ELR (cell line): ENCODE measurements around the gene SSPN.

Experiments
- DNase-seq: peaks from one replicate; pipeline ENCODE4 v3.0.0-alpha.2; 2015; ENCODE audit warnings: low read depth

SSPN gene

GRCh38 chr12:26195250-26195640 lies at the start of gene SSPN:
TSS of gene SSPN (plus strand) at chr12:26195573. CDS start at chr12:26195673, 100 bp downstream.
- peak; percentile 69 for DNase-seq

DNA sequence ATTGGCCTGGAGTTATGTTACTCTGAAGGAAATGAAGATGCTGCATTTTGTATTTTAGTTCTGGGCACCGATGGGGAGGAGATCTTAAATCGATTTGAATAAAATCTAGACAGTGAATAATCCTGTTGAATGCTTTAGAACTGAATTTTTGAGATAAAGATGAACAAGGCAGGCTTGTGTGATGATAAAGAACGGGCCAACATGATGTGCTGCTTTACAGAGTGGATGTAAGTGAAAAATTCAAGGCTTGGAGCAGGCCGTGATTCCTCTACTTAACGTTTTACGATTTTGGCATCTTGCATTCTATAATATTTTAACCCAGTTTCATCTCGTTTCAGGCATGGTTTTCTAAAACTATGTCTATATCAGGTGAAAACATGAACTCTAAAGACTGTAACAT lies 47.1 kb upstream of the SSPN start:
- DNase-seq: no peak

- DNase-seq: no peak
Measured at GRCh38 chr12:26149968-26150500, 45.3 kb upstream of the SSPN start.

DNA sequence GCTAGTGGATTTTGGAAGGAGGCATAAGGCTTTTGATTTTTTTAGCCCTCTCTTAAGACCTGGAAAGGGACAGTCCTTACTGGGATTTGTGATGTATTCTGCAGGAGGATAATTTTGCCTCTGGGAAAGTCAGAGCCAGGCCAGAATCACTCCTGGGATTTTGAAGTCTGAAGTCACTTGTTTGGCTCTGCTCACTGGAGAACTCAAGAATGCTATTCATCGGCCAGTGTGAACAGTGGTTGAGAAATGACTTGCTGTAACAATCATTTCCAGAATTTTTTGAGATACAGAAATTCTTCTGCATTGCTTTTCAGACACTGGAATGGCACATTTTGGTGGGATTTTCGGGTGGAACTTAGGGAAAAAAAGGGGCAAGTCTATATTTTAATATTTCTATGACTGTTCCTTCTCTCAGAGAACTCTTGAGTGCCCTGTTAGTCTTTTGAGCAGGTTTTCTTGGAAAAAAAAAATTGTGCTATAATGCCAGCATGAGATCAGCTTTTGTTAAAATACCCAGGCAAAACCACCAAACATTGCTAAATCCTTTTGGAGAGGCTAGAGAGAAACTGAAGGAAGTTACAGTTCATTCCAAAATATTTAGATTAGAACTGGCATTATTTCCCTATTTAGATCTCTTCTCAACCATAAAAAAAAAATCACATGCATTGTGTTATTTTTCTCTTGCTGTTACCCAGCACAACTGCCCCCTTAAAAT lies 44.5 kb upstream of the SSPN start:
- DNase-seq: peak; percentile 17

DNA sequence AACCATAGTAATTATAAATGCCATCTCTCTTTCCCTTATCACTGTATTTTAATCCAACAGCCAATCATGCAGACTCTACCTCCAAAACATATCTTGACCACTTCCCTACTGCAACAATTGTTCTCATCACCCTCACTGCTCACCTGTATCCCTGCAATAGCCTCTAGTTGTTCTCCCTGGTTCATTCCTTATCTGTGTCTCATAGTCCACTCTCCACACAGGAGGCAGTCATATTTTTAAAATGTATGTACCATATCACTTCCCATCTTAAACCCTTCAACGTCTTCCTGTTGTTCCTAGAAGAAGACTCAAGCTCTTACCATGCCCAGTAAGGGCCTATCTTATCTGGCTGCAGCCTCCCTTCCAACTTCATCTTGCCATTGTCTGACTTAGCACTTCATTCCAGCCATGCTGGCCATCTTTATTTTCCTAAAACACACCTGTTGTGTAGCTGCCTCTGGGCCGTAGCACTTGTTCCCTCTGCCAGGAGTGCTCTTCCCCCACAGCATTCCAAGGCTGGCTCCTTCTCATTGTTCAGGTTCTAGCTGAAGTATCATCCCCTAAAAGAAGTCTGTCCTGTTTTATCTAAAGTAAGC lies 42.8 kb upstream of the SSPN start:
- DNase-seq: peak; percentile 30

- peak; percentile 98 for DNase-seq
Measured at GRCh38 chr12:26153421-26154154, 41.8 kb upstream of the SSPN start.

- DNase-seq: no peak
Measured at GRCh38 chr12:26156201-26156871, 39.0 kb upstream of the SSPN start.

DNA sequence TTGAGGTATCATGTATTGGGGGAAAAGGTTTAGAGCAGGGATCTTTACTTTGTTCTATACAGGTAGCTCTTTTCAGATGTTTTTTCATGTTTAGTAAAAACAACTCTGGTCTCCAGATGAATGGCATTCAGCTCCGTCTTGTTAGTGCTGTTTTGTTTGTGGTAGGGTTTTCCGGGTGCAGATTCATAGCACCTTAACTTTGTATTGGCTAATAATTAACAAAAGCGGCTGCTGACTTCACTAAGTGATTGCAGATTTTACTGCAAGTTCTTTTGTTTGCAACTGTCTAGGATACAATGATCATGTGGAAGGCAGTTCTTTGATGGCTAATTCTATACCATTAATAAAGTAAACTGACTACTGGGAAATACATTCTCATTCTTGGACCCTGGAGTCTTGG lies 38.4 kb upstream of the SSPN start:
- DNase-seq: no peak

DNA sequence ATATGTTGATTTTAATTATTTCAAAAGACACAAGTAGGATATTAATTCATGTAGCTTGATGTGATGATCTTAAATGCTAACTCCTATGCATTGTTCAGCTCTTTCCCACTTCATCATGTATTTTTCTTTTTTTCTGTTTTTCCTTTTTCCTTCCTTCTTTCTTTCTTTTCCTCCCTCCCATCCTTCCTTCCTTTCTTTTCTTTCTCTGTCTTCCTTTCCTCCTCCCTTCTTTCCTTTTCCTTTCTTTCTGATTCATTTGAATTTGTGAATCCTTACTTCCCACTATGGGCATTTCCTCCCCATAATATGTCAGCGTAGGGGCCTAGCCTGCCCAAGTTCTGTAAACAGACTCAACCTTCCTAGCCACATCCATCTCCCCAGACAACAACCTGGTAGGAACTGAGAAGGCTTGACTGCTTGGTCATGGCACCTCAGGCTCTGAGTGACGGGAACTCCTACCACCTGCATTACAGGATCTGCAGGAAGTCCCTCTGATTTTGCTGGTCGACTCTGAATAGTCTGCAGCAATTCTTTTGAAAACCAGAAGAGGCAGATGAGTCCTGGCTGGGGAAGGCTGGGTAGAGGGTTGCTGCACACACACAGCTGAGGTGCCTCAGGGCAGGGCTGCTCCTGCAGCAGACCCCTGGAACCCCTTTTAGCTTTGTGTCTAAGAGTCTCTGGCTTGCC lies 37.2 kb upstream of the SSPN start:
- no peak for DNase-seq

DNA sequence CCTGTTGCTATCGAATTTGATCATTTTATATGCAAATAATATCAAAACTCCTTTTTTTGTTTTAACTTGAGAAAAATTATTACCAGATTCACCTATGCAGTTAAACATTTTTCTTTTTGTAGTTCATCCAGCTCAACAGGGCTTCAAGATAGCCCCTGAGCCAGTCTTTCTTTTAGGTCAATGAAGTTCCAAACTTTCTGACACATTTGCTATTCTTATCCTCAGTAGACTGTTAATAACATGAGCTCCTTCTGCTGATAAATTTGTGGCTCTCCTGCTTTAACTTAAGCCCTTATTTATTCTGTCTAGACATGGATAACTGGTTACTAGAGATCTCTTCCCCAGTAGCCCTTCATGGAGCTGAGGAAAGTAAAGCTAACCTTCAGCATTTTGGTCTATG lies 33.2 kb upstream of the SSPN start:
- DNase-seq: no peak

GRCh38 chr12:26162905-26163304 lies 32.5 kb upstream of the SSPN start:
- no peak for DNase-seq

GRCh38 chr12:26164118-26164517 lies 31.3 kb upstream of the SSPN start:
- DNase-seq: no peak

- DNase-seq: no peak
Measured at GRCh38 chr12:26172013-26172412, 23.4 kb upstream of the SSPN start.

DNA sequence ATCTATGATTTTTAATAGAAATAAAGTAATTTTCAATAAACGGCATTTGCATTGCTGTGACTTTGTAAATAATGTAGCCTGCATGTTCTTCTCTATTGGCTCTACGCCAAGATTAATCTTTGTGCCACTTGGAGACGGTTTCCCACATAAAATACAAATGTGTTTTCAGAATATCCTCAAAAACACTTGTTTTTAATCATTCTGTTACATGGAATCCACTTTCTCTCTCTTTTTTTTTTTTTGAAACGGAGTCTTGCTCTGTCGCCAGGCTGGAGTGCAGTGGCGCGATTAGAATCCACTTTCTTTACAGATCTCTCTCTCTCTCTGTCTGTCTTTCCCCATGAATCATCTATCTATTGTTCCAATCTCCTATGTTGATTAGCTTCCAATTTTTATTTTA lies 22.8 kb upstream of the SSPN start:
- no peak for DNase-seq

DNA sequence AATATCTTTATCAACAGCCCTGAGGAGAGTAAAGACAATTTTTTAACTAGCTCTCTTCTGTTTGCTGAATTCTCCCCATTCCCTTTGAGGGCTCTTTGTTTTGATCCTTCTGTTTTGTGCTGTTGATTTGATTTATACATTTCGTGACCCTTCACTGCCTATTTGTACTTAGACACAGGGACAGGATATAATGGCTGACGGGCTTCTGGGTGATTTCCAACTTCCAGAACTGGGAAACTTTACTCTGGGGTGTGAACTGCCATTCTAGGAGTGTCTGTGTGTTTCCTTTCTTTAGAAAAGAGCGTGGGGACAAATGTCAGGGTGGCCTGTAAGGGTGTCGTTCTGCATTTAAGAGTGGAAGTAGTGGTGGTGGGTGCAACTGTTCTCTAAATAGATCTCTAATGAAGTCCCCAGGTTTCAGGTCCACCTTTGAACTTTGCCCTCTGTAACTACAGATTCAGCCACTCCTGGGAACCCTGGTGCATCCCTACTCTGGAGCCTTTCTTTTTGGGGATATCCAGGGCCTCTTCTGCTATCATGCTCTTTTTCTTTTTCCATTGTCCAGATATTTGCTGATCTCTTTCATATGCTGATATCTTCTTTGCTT lies 22.3 kb upstream of the SSPN start:
- no peak for DNase-seq

- DNase-seq: no peak
Measured at GRCh38 chr12:26176725-26177124, 18.6 kb upstream of the SSPN start.

DNA sequence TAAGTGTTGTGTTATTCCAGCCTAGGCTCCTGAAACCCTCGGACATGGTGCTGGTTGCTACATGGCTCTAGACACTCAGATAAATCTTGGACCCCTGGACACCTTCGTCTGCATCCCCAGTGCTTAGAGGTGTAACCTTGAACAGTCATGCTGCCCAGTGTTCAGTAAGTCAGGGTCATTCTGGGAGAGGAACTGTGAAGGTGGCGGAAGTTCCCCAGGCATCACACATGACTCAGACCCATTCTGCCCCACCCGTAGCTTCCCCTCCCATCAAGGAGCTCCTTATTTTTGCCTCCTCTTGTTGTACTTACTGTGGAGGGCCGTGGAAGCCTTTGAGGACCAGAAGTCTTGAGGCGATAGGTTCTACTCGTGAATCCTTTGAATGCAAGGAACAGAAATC lies 18.1 kb upstream of the SSPN start:
- DNase-seq: no peak

DNA sequence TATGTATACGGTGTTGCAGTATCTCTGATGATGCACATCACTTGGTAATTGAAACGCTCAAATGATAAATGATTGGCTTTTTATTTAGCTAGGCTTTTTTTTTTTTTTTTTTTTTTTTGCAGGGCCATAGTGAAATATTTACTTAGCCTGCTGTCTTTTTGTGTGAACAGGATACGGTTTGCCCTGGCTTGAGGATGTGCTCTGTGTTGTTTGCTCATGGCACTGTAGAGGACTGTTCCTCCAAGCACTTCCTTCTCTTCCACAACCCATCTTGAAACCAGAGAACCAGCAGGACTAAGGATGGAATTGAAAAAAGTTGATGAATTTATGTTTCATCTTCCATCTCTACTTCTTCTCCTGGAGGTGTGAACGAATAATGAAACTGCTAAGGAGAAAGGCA lies 15.5 kb upstream of the SSPN start:
- DNase-seq: no peak

DNA sequence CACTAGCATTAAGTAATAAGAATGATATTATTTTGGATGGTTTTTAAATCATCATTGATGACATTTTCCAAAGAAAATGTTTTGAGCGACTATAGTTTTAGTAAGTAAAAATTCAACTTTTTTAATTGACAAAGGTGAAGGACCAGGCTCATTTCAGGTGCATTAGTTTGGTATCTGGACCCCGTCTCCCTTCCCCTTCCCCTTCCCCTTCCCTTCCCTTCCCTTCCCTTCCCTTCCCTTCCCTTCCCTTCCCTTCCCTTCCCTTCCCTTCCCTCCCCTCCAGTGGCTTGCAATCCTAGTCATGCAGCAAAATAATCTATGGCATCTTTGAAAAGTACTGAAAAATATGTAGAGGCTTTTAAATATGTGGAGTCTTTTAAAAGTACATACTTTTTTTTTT lies 13.0 kb upstream of the SSPN start:
- no peak for DNase-seq

- DNase-seq: no peak
Measured at GRCh38 chr12:26185532-26186320, 9.6 kb upstream of the SSPN start.
